Prostate gland (tissue), 2 donors: ENCODE measurements around the gene ARL16. TPM values are rescaled to one million over a fixed set of nuclear protein-coding genes. Genes with fewer than 3 reads are reported as not detected.

Experiments
- DNase-seq: peaks from one replicate; pipeline ENCODE4 v3.0.0-alpha.2; 2019; ENCODE audit warnings: low spot score
- H3K27ac ChIP-seq, 2 donors: fragments of 200-600 bp; sonication (generic); 2 replicates each; pipeline ENCODE4 v1.5.1; 2017 to 2019
- H3K27me3 ChIP-seq: fragments of 200-600 bp; sonication (generic); replicated peaks from 2 replicates; pipeline ENCODE4 v1.5.1; 2019; ENCODE audit not compliant: insufficient read depth
- H3K36me3 ChIP-seq, 2 donors: fragments of 200-600 bp; sonication (generic); 1 replicate in 1 of 2; 2 replicates in 1 of 2; pipeline versions ENCODE4 v1.5.1 to v1.8.1; 2017 to 2019
- H3K4me1 ChIP-seq: fragments of 200-600 bp; sonication (generic); replicated peaks from 2 replicates; pipeline ENCODE4 v1.5.1; 2019
- H3K4me3 ChIP-seq, 2 donors: fragments of 200-600 bp; sonication (generic); 2 replicates each; pipeline ENCODE4 v1.5.1; 2017 to 2019
- H3K9me3 ChIP-seq: fragments of 200-600 bp; sonication (generic); 2 replicates; pipeline ENCODE4 v1.5.1; 2017
- CTCF ChIP-seq, 4 experiments: fragments of 200-600 bp in 2 of 4; fragments of 450-650 bp in 2 of 4; sonication (generic) in 2 of 4; IDR thresholded peaks; 1 replicate in 3 of 4; 2 replicates in 1 of 4; pipeline ENCODE4 v1.5.1; 2016 to 2019; ENCODE audit warnings: antibody characterized with exemption in 4 of 4, mild to moderate bottlenecking in 2 of 4, moderate library complexity in 2 of 4
- POLR2A ChIP-seq: fragments of 450-650 bp; IDR thresholded peaks from one replicate; pipeline ENCODE4 v1.6.1; 2016; ENCODE audit warnings: antibody characterized with exemption, mild to moderate bottlenecking
- POLR2AphosphoS5 ChIP-seq: sonication (generic); formaldehyde crosslinking; IDR thresholded peaks from one replicate; pipeline ENCODE4 v1.6.1; 2017; ENCODE audit warnings: antibody characterized with exemption
- WGBS: methylation state at CpG from one replicate; pipeline ENCODE4 v1.1.5; 2018; 5-methylcytosine and 5-hydroxymethylcytosine counted together
- intact Hi-C: fragments of 100-400 bp; cut with DNase I; formaldehyde crosslinking; loops from one replicate; pipeline ENCODE4 v1.14.2; 2022
- total RNA-seq, 2 donors: library from RNA; depleted of rRNA; stranded (reverse); fragments of >200 nt; gene quantifications; one replicate each; pipeline ENCODE4 v1.1.0, GENCODE V29; 2016

The ARL16 gene
- total RNA-seq, 2 donors from 2014 or later, result 27.9 to 49.5 TPM

- no peak overlapping the region for H3K4me3 ChIP-seq
- WGBS, result 91% methylated on average over 16 of the region's 19 CpGs
- no peak for DNase-seq
- no peaks in the 10 kb centered on the region for H3K4me1 ChIP-seq
- H3K9me3 ChIP-seq, result no peaks in the 10 kb centered on the region
- no peak overlapping the region for H3K27ac ChIP-seq
- intact Hi-C loops, result no loop called here
- H3K27me3 ChIP-seq, result no peaks in the 10 kb centered on the region
- H3K36me3 ChIP-seq, result peaks cover 22 to 55% of the 10 kb centered on the region in 2 donors
- TF ChIP-seq POLR2AphosphoS5, result no peak
Observed at GRCh38 chr17:81694810-81695209, 11.2 kb upstream of the ARL16 start.

GRCh38 chr17:81693509-81694210 is 10.1 kb upstream of the ARL16 start:
- DNase-seq, result no peak
- Histone ChIP-seq H3K27me3 (no peaks in the 10 kb centered on the region), H3K36me3 (peaks cover 22 to 60% of the 10 kb centered on the region in 2 donors), H3K4me3 (no peak overlapping the region), H3K9me3 (no peaks in the 10 kb centered on the region), H3K4me1 (no peaks in the 10 kb centered on the region), H3K27ac (no peak overlapping the region)
- 89% methylated on average over 32 of the region's 35 CpGs for whole genome bisulfite sequencing
- no peak for TF ChIP-seq CTCF (IDR thresholded peaks at IDR 0.05)
- no peak for TF ChIP-seq POLR2A
- TF ChIP-seq POLR2AphosphoS5, result no peak
- intact Hi-C loops, result no loop called here

- no peak overlapping the region for H3K4me3 ChIP-seq
- no peak for TF ChIP-seq CTCF (IDR thresholded peaks at IDR 0.05)
- TF ChIP-seq POLR2AphosphoS5, result no peak
- no peak for TF ChIP-seq POLR2A
- no peaks in the 10 kb centered on the region for H3K4me1 ChIP-seq
- peaks cover 18 to 72% of the 10 kb centered on the region in 2 donors for H3K36me3 ChIP-seq
- H3K9me3 ChIP-seq, result no peaks in the 10 kb centered on the region
- intact Hi-C loops, result no loop called here
- H3K27me3 ChIP-seq, result no peaks in the 10 kb centered on the region
- WGBS, result 93% methylated on average over 20 of the region's 20 CpGs
- DNase-seq, result no peak
- H3K27ac ChIP-seq, result no peak overlapping the region
Observed at GRCh38 chr17:81691608-81692007, 8.0 kb upstream of the ARL16 start.

- H3K4me1 ChIP-seq, result no peaks in the 10 kb centered on the region
- intact Hi-C loops, result no loop called here
- no peaks in the 10 kb centered on the region for H3K27me3 ChIP-seq
- TF ChIP-seq POLR2A (no peak), POLR2AphosphoS5 (no peak), CTCF (IDR thresholded peaks at IDR 0.05) (no peak)
- no peaks in the 10 kb centered on the region for H3K9me3 ChIP-seq
- H3K27ac ChIP-seq, result no peak overlapping the region
- no peak for DNase-seq
- 88% methylated on average over 18 of the region's 18 CpGs for WGBS
- no peak overlapping the region for H3K4me3 ChIP-seq
- H3K36me3 ChIP-seq, result peaks cover 18 to 72% of the 10 kb centered on the region in 2 donors
Observed at GRCh38 chr17:81691196-81691595, 7.6 kb upstream of the ARL16 start.

- intact Hi-C loops, result no loop called here
- Histone ChIP-seq H3K4me1 (no peaks in the 10 kb centered on the region), H3K27me3 (no peaks in the 10 kb centered on the region), H3K4me3 (no peak overlapping the region), H3K9me3 (no peaks in the 10 kb centered on the region), H3K36me3 (peaks cover 15 to 66% of the 10 kb centered on the region in 2 donors), H3K27ac (no peak overlapping the region)
- WGBS, result 81% methylated on average over 14 of the region's 17 CpGs
- TF ChIP-seq CTCF (IDR thresholded peaks at IDR 0.05), result no peak
- TF ChIP-seq POLR2AphosphoS5, result no peak
- no peak for TF ChIP-seq POLR2A
- no peak for DNase-seq
Observed at GRCh38 chr17:81690549-81690948, 7.0 kb upstream of the ARL16 start.
